ENCODE data around the gene FIG4.

- TF ChIP-seq RAD21 (IDR thresholded peaks at IDR 0.05; ENCODE audit: low read length) (no peak), EZH2phosphoT487 (IDR thresholded peaks at IDR 0.05; ENCODE audit: borderline replicate concordance, low read depth) (no peak), TCF12 (IDR thresholded peaks at IDR 0.05) (no peak), MEF2A (IDR thresholded peaks at IDR 0.05; ENCODE audit: borderline replicate concordance, low read depth) (no peak), CTCF (IDR thresholded peaks at IDR 0.05) (no peak)
Measured at GRCh38 chr6:109644131-109644530, 47.0 kb upstream of the FIG4 start.
